Measurements from ENCODE around the gene S100A13.
"Not testable (repeated sequence)": the region's sequence is repeated elsewhere in the genome, so short reads cannot be mapped to it uniquely, and the experiment has no call there.

S100A13 gene

GRCh38 chr1:153606194-153606593, 21.1 kb downstream of the S100A13 start:
- no peak for DNase-seq (ENCODE audit: low read depth)

- DNase-seq (ENCODE audit: low read depth) = no peak
Measured at GRCh38 chr1:153602749-153603148, 24.6 kb downstream of the S100A13 start.

GRCh38 chr1:153599847-153600246, 27.5 kb downstream of the S100A13 start:
- no peak for DNase-seq (ENCODE audit: low read depth)

- DNase-seq (ENCODE audit: low read depth) = no peak
Measured at GRCh38 chr1:153598309-153599172, 28.8 kb downstream of the S100A13 start.

GRCh38 chr1:153597206-153597605, 30.1 kb downstream of the S100A13 start:
- DNase-seq (ENCODE audit: low read depth) = peak; percentile 21

GRCh38 chr1:153592748-153593147, 34.6 kb downstream of the S100A13 start:
- no peak for DNase-seq (ENCODE audit: low read depth)

- no peak for DNase-seq (ENCODE audit: low read depth)
Measured at GRCh38 chr1:153588482-153588881, 38.8 kb downstream of the S100A13 start.

- DNase-seq (ENCODE audit: low read depth) = not testable (repeated sequence)
Measured at GRCh38 chr1:153588033-153588432, 39.3 kb downstream of the S100A13 start.

- DNase-seq (ENCODE audit: low read depth) = no peak
Measured at GRCh38 chr1:153587314-153587713, 40.0 kb downstream of the S100A13 start.

GRCh38 chr1:153586347-153586746, 41.0 kb downstream of the S100A13 start:
- DNase-seq (ENCODE audit: low read depth) = no peak

GRCh38 chr1:153585006-153585405, 42.3 kb downstream of the S100A13 start:
- no peak for DNase-seq (ENCODE audit: low read depth)

- no peak for DNase-seq (ENCODE audit: low read depth)
Measured at GRCh38 chr1:153583976-153584375, 43.3 kb downstream of the S100A13 start.

- DNase-seq (ENCODE audit: low read depth) = not testable (repeated sequence)
Measured at GRCh38 chr1:153583514-153583913, 43.8 kb downstream of the S100A13 start.

- not testable (repeated sequence) for DNase-seq (ENCODE audit: low read depth)
Measured at GRCh38 chr1:153582836-153583235, 44.5 kb downstream of the S100A13 start.

- no peak for DNase-seq (ENCODE audit: low read depth)
Measured at GRCh38 chr1:153578936-153579335, 48.4 kb downstream of the S100A13 start.

GRCh38 chr1:153578490-153578889, 48.8 kb downstream of the S100A13 start:
- no peak for DNase-seq (ENCODE audit: low read depth)

- DNase-seq (ENCODE audit: low read depth) = no peak
Measured at GRCh38 chr1:153577624-153578051, 49.7 kb downstream of the S100A13 start.

GRCh38 chr1:153577138-153577537, 50.2 kb downstream of the S100A13 start:
- DNase-seq (ENCODE audit: low read depth) = no peak

- DNase-seq (ENCODE audit: low read depth) = not testable (repeated sequence)
Measured at GRCh38 chr1:153575497-153575896, 51.8 kb downstream of the S100A13 start.

GRCh38 chr1:153575081-153575491, 52.2 kb downstream of the S100A13 start:
- not testable (repeated sequence) for DNase-seq (ENCODE audit: low read depth)

GRCh38 chr1:153573351-153573750, 54.0 kb downstream of the S100A13 start:
- no peak for DNase-seq (ENCODE audit: low read depth)

GRCh38 chr1:153572569-153573015, 54.7 kb downstream of the S100A13 start:
- peak; percentile 60 for DNase-seq (ENCODE audit: low read depth)

- no peak for DNase-seq (ENCODE audit: low read depth)
Measured at GRCh38 chr1:153571706-153572105, 55.6 kb downstream of the S100A13 start.

- no peak for DNase-seq (ENCODE audit: low read depth)
Measured at GRCh38 chr1:153570874-153571273, 56.4 kb downstream of the S100A13 start.

Measured in activated T-cell treated with anti-CD3 and anti-CD28 coated beads for 48 hours (primary cell).